HepG2 (cell line): ENCODE data around the gene SPAG9. TPM values are rescaled to one million over a fixed set of nuclear protein-coding genes. Genes with fewer than 3 reads are reported as not detected.
A peak's percentile ranks its signal among the peaks of the same experiment; 100 is the strongest.

Experiments used
- AGO1 ChIP-seq: fragments of 200-400 bp; formaldehyde crosslinking; IDR thresholded peaks from 2 replicates; pipeline ENCODE4 v1.6.1; 2017; ENCODE audit warnings: mild to moderate bottlenecking, low read depth, low read length, moderate library complexity; ENCODE audit not compliant: poor library complexity, severe bottlenecking
- ETV5 ChIP-seq: IDR thresholded peaks from 2 replicates; pipeline ENCODE4 v1.6.1; 2018; ENCODE audit warnings: missing biosample characterization, missing genetic modification reagents, inconsistent platforms, borderline replicate concordance
- GABPB1 ChIP-seq: IDR thresholded peaks from 2 replicates; pipeline ENCODE4 v1.6.1; 2016; ENCODE audit warnings: mild to moderate bottlenecking, missing genetic modification reagents, moderate library complexity, missing compliant biosample characterization
- KDM5B ChIP-seq: sonication (generic); formaldehyde crosslinking; IDR thresholded peaks from 2 replicates; pipeline ENCODE4 v1.4.0; 2020; ENCODE audit warnings: missing genetic modification reagents, mild to moderate bottlenecking, borderline replicate concordance
- MIER2 ChIP-seq: IDR thresholded peaks from 2 replicates; pipeline ENCODE4 v1.6.1; 2016; ENCODE audit warnings: missing biosample characterization, missing genetic modification reagents
- SALL1 ChIP-seq: sonication (generic); formaldehyde crosslinking; IDR thresholded peaks from 2 replicates; pipeline ENCODE4 v1.8.0; 2022; ENCODE audit warnings: mild to moderate bottlenecking, missing genetic modification reagents
- SKIL ChIP-seq: sonication (generic); formaldehyde crosslinking; IDR thresholded peaks from 2 replicates; pipeline ENCODE4 v1.8.0; 2022; ENCODE audit warnings: missing genetic modification reagents, mild to moderate bottlenecking, moderate library complexity, borderline replicate concordance
- SMAD9 ChIP-seq: sonication (generic); formaldehyde crosslinking; IDR thresholded peaks from 2 replicates; pipeline ENCODE4 v1.5.1; 2020; ENCODE audit warnings: mild to moderate bottlenecking, missing genetic modification reagents
- TEAD3 ChIP-seq: optimal IDR thresholded peaks from 2 replicates; pipeline ENCODE3; 2016; ENCODE audit warnings: borderline replicate concordance
- ZBTB7A ChIP-seq: sonication (generic); formaldehyde crosslinking; IDR thresholded peaks from 2 replicates; pipeline ENCODE4 v1.8.0; 2022; ENCODE audit warnings: mild to moderate bottlenecking, missing genetic modification reagents
- ZMAT3 ChIP-seq: sonication (generic); formaldehyde crosslinking; conservative IDR thresholded peaks from 2 replicates; pipeline ENCODE4 v1.7.0; 2021; ENCODE audit warnings: missing genetic modification reagents
- ZNF263 ChIP-seq: sonication (generic); formaldehyde crosslinking; IDR thresholded peaks from 2 replicates; pipeline ENCODE4 v1.4.0; 2020; ENCODE audit warnings: missing genetic modification reagents
- ZNF292 ChIP-seq: sonication (generic); formaldehyde crosslinking; IDR thresholded peaks from 2 replicates; pipeline ENCODE4 v1.8.1; 2022; ENCODE audit warnings: mild to moderate bottlenecking, low read depth, missing genetic modification reagents, borderline replicate concordance
- ZNF710 ChIP-seq: sonication (generic); formaldehyde crosslinking; IDR thresholded peaks from 2 replicates; pipeline ENCODE4 v1.5.0; 2020; ENCODE audit warnings: mild to moderate bottlenecking, missing genetic modification reagents, borderline replicate concordance
- ZNF713 ChIP-seq: sonication (generic); formaldehyde crosslinking; IDR thresholded peaks from 2 replicates; pipeline ENCODE4 v1.4.0; 2020; ENCODE audit warnings: mild to moderate bottlenecking, missing genetic modification reagents
- polyA plus RNA-seq, 8 experiments: library from polyadenylated mRNA; depleted of rRNA in 3 of 8; stranded (reverse) in 7 of 8; unstranded in 1 of 8; fragments of >200 nt; fragmentation: Illumina TruSeq in 4 of 8; extraction: Trizol in 4 of 8; gene quantifications; 2 replicates each; pipeline versions ENCODE4 v1.2.1 to v1.2.3, GENCODE V29; 2011 to 2016; ENCODE audit warnings: low read depth in 4 of 8, missing spikeins in 1 of 8, mixed read lengths in 1 of 8; ENCODE audit not compliant: insufficient read depth in 1 of 8
- total RNA-seq, 5 experiments: library from RNA; depleted of rRNA; stranded (reverse); fragments of >200 nt; fragmentation: Illumina TruSeq; extraction: Trizol; gene quantifications; 2 replicates each; pipeline ENCODE4 v1.2.3, GENCODE V29; 2016; ENCODE audit warnings: low read depth in 1 of 5
- TF ChIP-seq, protein P1 (sequence below): sonication (generic); formaldehyde crosslinking; IDR thresholded peaks from 2 replicates; pipeline ENCODE4 v1.4.0; 2020; ENCODE audit warnings: missing genetic modification reagents, borderline replicate concordance

The SPAG9 gene
- total and polyA plus RNA-seq, 2 of the 13 experiments (the other 11 are each of a cell fraction or from before 2014, with no cell fraction given), result 43.2 to 78.6 TPM

DNA sequence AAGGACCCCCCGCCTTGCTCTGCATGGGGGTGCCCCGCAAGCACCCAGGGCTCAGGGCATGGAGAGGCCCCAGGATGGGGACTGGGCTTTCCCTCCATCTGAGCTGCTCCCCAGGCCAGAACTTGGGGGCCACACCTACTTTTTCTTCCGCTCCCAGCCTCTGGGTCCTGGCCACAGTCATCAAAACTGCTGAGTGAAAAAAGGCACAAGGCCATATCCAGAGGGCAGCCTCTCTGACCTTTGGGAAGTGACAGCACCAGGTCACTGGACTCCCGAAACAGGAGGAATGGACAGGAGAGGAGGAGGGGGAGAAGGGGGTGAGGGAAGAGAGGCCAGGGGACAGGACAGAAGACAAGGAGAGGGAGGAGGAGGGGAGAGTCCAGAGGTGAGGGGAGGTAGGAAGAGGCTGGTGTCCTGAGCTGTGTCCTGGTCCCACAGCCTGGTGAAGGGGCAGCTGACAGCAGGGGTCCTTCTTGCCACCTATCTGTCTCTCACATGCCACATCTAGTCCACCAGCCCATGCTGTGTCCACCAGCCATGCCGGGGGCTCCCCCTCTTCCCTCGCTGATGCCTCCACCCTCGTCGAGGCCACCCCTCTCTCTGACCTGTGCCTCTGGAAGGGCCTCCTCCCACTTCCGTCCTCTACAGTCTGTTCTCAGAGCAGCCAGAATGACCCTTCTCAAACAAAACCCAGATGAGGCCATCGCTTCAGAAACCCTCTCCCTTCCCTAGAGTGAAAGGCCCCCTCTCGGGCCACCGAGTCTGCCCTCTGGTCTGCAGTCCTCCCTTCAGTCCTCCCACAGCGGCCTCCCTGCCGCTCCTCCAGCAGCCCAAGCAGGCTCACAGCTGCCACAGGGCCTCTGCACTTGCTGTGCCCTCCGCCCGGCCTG is 180.6 kb downstream of the SPAG9 start (continued):
- TF ChIP-seq ZNF710 (CRISPR knock-in tag) (peak; percentile 75; the same call in 1 of the 2 replicates), ZMAT3 (no peak; the same call in 1 of the 2 replicates), ZBTB7A (CRISPR knock-in tag) (peak; percentile 61; the same call in 1 of the 2 replicates), AGO1 (peak; percentile 68), GABPB1 (CRISPR knock-in tag) (peak; percentile 63), KDM5B (CRISPR knock-in tag) (no peak), ZNF263 (peak; percentile 100), SALL1 (CRISPR knock-in tag) (peak; percentile 66), TEAD3 (CRISPR knock-in tag) (peak; percentile 21), SKIL (CRISPR knock-in tag) (peak; percentile 90; the same call in 1 of the 2 replicates), MIER2 (CRISPR knock-in tag) (no peak), ZNF713 (CRISPR knock-in tag) (peak; percentile 71; the same call in 1 of the 2 replicates), ETV5 (CRISPR knock-in tag) (peak; percentile 92), ZNF292 (CRISPR knock-in tag) (peak; percentile 97), SMAD9 (CRISPR knock-in tag) (0 out of 2 replicates have a peak, but pooled peaks have one; percentile 27)
- TF ChIP-seq, protein P1, sequence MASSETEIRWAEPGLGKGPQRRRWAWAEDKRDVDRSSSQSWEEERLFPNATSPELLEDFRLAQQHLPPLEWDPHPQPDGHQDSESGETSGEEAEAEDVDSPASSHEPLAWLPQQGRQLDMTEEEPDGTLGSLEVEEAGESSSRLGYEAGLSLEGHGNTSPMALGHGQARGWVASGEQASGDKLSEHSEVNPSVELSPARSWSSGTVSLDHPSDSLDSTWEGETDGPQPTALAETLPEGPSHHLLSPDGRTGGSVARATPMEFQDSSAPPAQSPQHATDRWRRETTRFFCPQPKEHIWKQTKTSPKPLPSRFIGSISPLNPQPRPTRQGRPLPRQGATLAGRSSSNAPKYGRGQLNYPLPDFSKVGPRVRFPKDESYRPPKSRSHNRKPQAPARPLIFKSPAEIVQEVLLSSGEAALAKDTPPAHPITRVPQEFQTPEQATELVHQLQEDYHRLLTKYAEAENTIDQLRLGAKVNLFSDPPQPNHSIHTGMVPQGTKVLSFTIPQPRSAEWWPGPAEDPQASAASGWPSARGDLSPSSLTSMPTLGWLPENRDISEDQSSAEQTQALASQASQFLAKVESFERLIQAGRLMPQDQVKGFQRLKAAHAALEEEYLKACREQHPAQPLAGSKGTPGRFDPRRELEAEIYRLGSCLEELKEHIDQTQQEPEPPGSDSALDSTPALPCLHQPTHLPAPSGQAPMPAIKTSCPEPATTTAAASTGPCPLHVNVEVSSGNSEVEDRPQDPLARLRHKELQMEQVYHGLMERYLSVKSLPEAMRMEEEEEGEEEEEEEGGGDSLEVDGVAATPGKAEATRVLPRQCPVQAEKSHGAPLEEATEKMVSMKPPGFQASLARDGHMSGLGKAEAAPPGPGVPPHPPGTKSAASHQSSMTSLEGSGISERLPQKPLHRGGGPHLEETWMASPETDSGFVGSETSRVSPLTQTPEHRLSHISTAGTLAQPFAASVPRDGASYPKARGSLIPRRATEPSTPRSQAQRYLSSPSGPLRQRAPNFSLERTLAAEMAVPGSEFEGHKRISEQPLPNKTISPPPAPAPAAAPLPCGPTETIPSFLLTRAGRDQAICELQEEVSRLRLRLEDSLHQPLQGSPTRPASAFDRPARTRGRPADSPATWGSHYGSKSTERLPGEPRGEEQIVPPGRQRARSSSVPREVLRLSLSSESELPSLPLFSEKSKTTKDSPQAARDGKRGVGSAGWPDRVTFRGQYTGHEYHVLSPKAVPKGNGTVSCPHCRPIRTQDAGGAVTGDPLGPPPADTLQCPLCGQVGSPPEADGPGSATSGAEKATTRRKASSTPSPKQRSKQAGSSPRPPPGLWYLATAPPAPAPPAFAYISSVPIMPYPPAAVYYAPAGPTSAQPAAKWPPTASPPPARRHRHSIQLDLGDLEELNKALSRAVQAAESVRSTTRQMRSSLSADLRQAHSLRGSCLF, result no peak
